HG02970 (cell line): ENCODE measurements around the gene RAD9A.

Experiments used
- ATAC-seq: cut with Tn5 transposase; IDR thresholded peaks from one replicate; pipeline ENCODE4 v1.9.1; 2021; ENCODE audit warnings: mild to moderate bottlenecking, moderate library complexity, moderate number of reproducible peaks; ENCODE audit not compliant: unreplicated experiment, low FRiP score

The RAD9A gene

GRCh38 chr11:67356864-67357561 is 34.8 kb upstream of the RAD9A start:
- no peak for ATAC-seq

GRCh38 chr11:67357831-67358670 is 33.7 kb upstream of the RAD9A start:
- ATAC-seq: no peak

- no peak for ATAC-seq
These were observed 27.6 kb upstream of the RAD9A start for GRCh38 chr11:67364169-67364568.

- ATAC-seq: no peak
These were observed 26.7 kb upstream of the RAD9A start for GRCh38 chr11:67364783-67365722.

- ATAC-seq: no peak
These were observed 25.9 kb upstream of the RAD9A start for GRCh38 chr11:67365736-67366444.

GRCh38 chr11:67366546-67366945 is 25.2 kb upstream of the RAD9A start:
- ATAC-seq: no peak

GRCh38 chr11:67366961-67367760 is 24.6 kb upstream of the RAD9A start:
- no peak for ATAC-seq

- no peak for ATAC-seq
These were observed 24.0 kb upstream of the RAD9A start for GRCh38 chr11:67367761-67368227.

- ATAC-seq: no peak
These were observed 23.2 kb upstream of the RAD9A start for GRCh38 chr11:67368621-67369020.

- no peak for ATAC-seq
These were observed 22.5 kb upstream of the RAD9A start for GRCh38 chr11:67369275-67369674.

GRCh38 chr11:67369801-67370284 is 21.9 kb upstream of the RAD9A start:
- ATAC-seq: no peak

GRCh38 chr11:67370351-67371076 is 21.3 kb upstream of the RAD9A start:
- ATAC-seq: no peak

GRCh38 chr11:67371189-67371910 is 20.4 kb upstream of the RAD9A start:
- no peak for ATAC-seq

- no peak for ATAC-seq
These were observed 19.9 kb upstream of the RAD9A start for GRCh38 chr11:67371911-67372320.

- peak; percentile 11 for ATAC-seq
These were observed 19.3 kb upstream of the RAD9A start for GRCh38 chr11:67372321-67372992.

GRCh38 chr11:67372993-67373647 is 18.7 kb upstream of the RAD9A start, which contains the start of gene CLCF1:
Gene CLCF1, minus strand, starts transcription at chr11:67373598. Its CDS starts 59 bp downstream, at chr11:67373539.
- peak; percentile 40 for ATAC-seq
